Adrenal gland (tissue), 12 donors: ENCODE data around the gene OR10AD1. TPM values are rescaled to one million over a fixed set of nuclear protein-coding genes. Genes with fewer than 3 reads are reported as not detected.
"Not testable (repeated sequence)": the region's sequence is repeated elsewhere in the genome, so short reads cannot be mapped to it uniquely, and the experiment has no call there.

ENCODE experiments used
- DNase-seq, 7 donors: peaks; one replicate each; pipeline ENCODE4 v3.0.0-alpha.2; 2019 to 2020
- H3K27ac ChIP-seq, 5 donors: fragments of 200-600 bp; sonication (generic) in 4 of 5; 1 replicate in 3 of 5; 2 replicates in 2 of 5; pipeline versions ENCODE4 v1.5.1 to v1.8.0; 2016 to 2020; ENCODE audit warnings: mild to moderate bottlenecking in 1 of 5
- H3K27me3 ChIP-seq: fragments of 200-600 bp; 2 replicates; pipeline ENCODE4 v1.8.0; 2021
- H3K36me3 ChIP-seq, 2 donors: fragments of 200-600 bp; replicated peaks in 1 of 2; 1 replicate in 1 of 2; 2 replicates in 1 of 2; pipeline versions ENCODE4 v1.5.1 to v1.8.0; 2018 to 2022
- H3K4me1 ChIP-seq, 2 donors: fragments of 200-600 bp; replicated peaks in 1 of 2; 1 replicate in 1 of 2; 2 replicates in 1 of 2; pipeline versions ENCODE4 v1.5.1 to v1.8.0; 2018 to 2021
- H3K4me3 ChIP-seq, 4 donors: fragments of 200-600 bp; sonication (generic) in 3 of 4; one replicate each; pipeline ENCODE4 v1.5.1; 2016 to 2018
- H3K9me3 ChIP-seq, 3 donors: fragments of 200-600 bp; sonication (generic) in 1 of 3; replicated peaks in 1 of 3; 1 replicate in 2 of 3; 2 replicates in 1 of 3; pipeline versions ENCODE4 v1.5.1 to v1.8.0; 2016 to 2021
- CTCF ChIP-seq, 6 experiments: fragments of 450-650 bp in 4 of 6; fragments of 200-600 bp in 2 of 6; sonication (generic) in 1 of 6; IDR thresholded peaks; 1 replicate in 5 of 6; 2 replicates in 1 of 6; pipeline versions ENCODE4 v1.5.1 to v1.8.0; 2016 to 2021; ENCODE audit warnings: antibody characterized with exemption in 6 of 6, mild to moderate bottlenecking in 2 of 6, moderate library complexity in 1 of 6
- POLR2A ChIP-seq, 2 donors: fragments of 450-650 bp; IDR thresholded peaks; one replicate each; pipeline ENCODE4 v1.6.1; 2017; ENCODE audit warnings: antibody characterized with exemption in 2 of 2, mild to moderate bottlenecking in 2 of 2, moderate library complexity in 1 of 2
- WGBS, 4 donors: extraction: QIAGEN DNeasy Blood & Tissue Kit in 2 of 4; methylation state at CpG; one replicate each; pipeline versions ENCODE4 v1.1.5 to v1.1.7; 2013 to 2017; 5-methylcytosine and 5-hydroxymethylcytosine counted together
- intact Hi-C, 2 donors: fragments of 100-400 bp; cut with DNase I; formaldehyde crosslinking; loops; one replicate each; pipeline versions ENCODE4 v1.14.1 to v1.15.0; 2022 to 2023
- polyA plus RNA-seq, 3 donors: library from polyadenylated mRNA; stranded (reverse); fragments of 200-250 nt in 2 of 3; fragments of 350-450 nt in 1 of 3; fragmentation: Illumina TruSeq in 1 of 3; extraction: RNeasy Lipid Tissue Mini Kit (QIAGEN cat#74804) in 1 of 3; gene quantifications; one replicate each; pipeline ENCODE4 v1.2.3, GENCODE V29; 2013 to 2014
- total RNA-seq, 9 donors: library from RNA; depleted of rRNA in 4 of 9; stranded (reverse); fragments of >200 nt in 4 of 9; fragments of 120-200 nt in 1 of 9; fragmentation: NEBNext Ultra II Directional in 1 of 9; extraction: Animal tissue kit (Norgen Biotek cat#: 25700) in 1 of 9; gene quantifications; one replicate each; pipeline versions ENCODE4 v1.1.0 to v1.2.4, GENCODE V29; 2013 to 2023
- donor health status: healthy with polysubstance abuse.
- donor health status: Bipolar disorder and iron deficiency.
- donor health status: DM: yes; HTN: yes; CAD: no.
- donor health status: DM: no; HTN: no; CAD: no.
- donor health status: DM: no; HTN: no; CAD: no.
- donor health status: DM: yes; HTN: yes; CAD: no.

Gene OR10AD1
- total and polyA plus RNA-seq, 12 donors, result 0.16 TPM; not detected in 11

- TF ChIP-seq POLR2A (IDR thresholded peaks at IDR 0.05) (no peak), CTCF (IDR thresholded peaks at IDR 0.05) (no peak)
- DNase-seq, result no peak
- no peaks in the 10 kb centered on the region for H3K9me3 ChIP-seq
- no peaks in the 10 kb centered on the region for H3K36me3 ChIP-seq
- no peak overlapping the region for H3K27ac ChIP-seq
- H3K4me3 ChIP-seq, result no peak overlapping the region
- H3K27me3 ChIP-seq, result no peaks in the 10 kb centered on the region
- intact Hi-C loops, result no loop called here
- peaks cover 16% of the 10 kb centered on the region in 2 donors for H3K4me1 ChIP-seq
- 90 to 98% (median 95%) methylated on average over 1 of the region's 1 CpG for WGBS, 4 donors
Measured at GRCh38 chr12:48219631-48220030, 16.5 kb upstream of the OR10AD1 start.

DNA sequence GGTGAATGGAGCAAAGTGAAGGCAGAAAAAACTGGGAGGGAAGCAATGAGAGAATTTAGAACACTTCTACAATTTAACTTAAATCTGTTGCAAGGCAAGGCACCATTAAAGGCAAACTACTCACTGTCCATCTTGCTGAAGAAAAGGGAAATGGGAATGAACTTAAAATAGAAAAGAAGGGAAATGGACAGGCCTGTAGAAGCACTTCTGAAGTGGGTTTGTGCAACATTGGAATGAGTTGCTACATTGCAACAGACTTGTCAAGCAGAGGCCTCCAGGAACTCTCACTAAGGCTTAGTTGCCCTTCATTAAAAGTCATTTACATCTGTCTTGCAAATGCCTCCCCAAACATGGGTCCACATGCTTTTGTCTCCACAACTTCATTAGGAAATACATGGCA lies 13.7 kb upstream of the OR10AD1 start:
- intact Hi-C loops, result no loop called here
- H3K36me3 ChIP-seq, result no peaks in the 10 kb centered on the region
- no peaks in the 10 kb centered on the region for H3K9me3 ChIP-seq
- H3K4me3 ChIP-seq, result no peak overlapping the region
- H3K4me1 ChIP-seq, result peaks cover 16% of the 10 kb centered on the region in 2 donors
- H3K27me3 ChIP-seq, result no peaks in the 10 kb centered on the region
- no peak for TF ChIP-seq POLR2A (IDR thresholded peaks at IDR 0.05)
- TF ChIP-seq CTCF (IDR thresholded peaks at IDR 0.05), result no peak
- peak in 2 of 7 donors; percentile 26 to 27 for DNase-seq
- peak overlapping the region in 2 of 5 donors; percentile 3 to 51 for H3K27ac ChIP-seq

- not testable (repeated sequence) for DNase-seq, H3K27me3 ChIP-seq, H3K4me1 ChIP-seq, H3K27ac ChIP-seq, H3K4me3 ChIP-seq, H3K36me3 ChIP-seq
- peaks cover 0 to 14% (median 0%) of the 10 kb centered on the region in 3 donors for H3K9me3 ChIP-seq
- intact Hi-C loops, result loop anchor here in 1 of 2 donors (10.0 kb wide), 1 partner anchor 85 kb away; no protein-coding TSS in a partner anchor
- WGBS, 4 donors, result 88 to 100% (median 97%) methylated on average over 1 of the region's 2 CpGs
Measured at GRCh38 chr12:48209495-48209894, 6.4 kb upstream of the OR10AD1 start.

DNA sequence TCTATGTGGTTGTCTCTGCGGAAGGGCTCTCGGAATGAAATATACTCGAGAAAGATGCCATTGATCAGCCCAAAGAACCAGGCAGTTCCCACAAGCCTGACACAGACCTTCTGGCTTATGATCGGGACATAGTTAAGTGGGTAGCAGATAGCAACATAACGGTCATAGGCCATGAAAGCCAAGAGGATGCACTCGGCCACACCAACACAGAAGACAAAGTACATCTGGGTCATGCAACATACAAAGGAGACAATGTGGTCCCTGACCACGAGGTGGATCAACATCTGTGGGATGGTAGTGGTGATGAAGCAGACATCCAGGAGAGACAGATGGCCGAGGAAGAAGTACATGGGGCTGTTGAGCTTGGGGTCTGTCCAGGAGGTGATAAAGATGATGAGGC lies 326 bp downstream of the OR10AD1 start:
- H3K9me3 ChIP-seq, result peaks cover 0 to 8% (median 0%) of the 10 kb centered on the region in 3 donors
- no peak for DNase-seq
- H3K4me3 ChIP-seq, result no peak overlapping the region
- H3K36me3 ChIP-seq, result no peaks in the 10 kb centered on the region
- H3K4me1 ChIP-seq, result peaks cover 19 to 26% of the 10 kb centered on the region in 2 donors
- 93 to 96% (median 95%) methylated on average over 8 of the region's 8 CpGs for WGBS, 4 donors
- intact Hi-C loops, result loop anchor here in 1 of 2 donors (10.0 kb wide), 1 partner anchor 92 kb away; no protein-coding TSS in a partner anchor
- no peaks in the 10 kb centered on the region for H3K27me3 ChIP-seq
- no peak overlapping the region for H3K27ac ChIP-seq
- no peak for TF ChIP-seq POLR2A (IDR thresholded peaks at IDR 0.05)

DNA sequence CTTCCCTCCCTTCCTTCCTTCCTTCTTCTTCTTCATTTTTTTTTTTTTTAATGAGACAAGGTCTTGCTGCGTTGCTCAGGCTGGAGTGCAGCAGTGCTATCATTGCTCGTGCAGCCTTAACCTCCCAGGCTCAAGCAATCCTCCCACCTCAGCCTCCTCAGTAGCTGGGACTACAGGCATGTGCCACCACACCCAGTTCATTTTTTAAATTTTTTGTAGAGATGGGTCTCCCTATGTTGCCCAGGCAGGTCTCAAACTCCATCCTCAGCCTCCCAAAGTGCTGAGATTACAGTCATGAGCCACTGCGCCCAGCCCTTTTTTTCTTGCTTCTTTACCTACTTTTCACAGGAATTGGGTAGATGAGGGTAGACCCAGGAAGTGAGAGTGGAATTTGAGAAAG lies 1.6 kb downstream of the OR10AD1 start:
- Histone ChIP-seq H3K4me3 (no peak overlapping the region), H3K4me1 (peaks cover 19 to 32% of the 10 kb centered on the region in 2 donors), H3K27me3 (no peaks in the 10 kb centered on the region), H3K9me3 (peaks cover 0 to 3% (median 0%) of the 10 kb centered on the region in 3 donors), H3K36me3 (no peaks in the 10 kb centered on the region), H3K27ac (no peak overlapping the region)
- TF ChIP-seq CTCF (IDR thresholded peaks at IDR 0.05) (no peak), POLR2A (IDR thresholded peaks at IDR 0.05) (no peak)
- intact Hi-C loops, result loop anchor here in 1 of 2 donors (10.0 kb wide), 1 partner anchor 93 kb away; no protein-coding TSS in a partner anchor
- 87 to 96% (median 91%) methylated on average over 3 of the region's 3 CpGs for WGBS, 4 donors
- DNase-seq, result no peak
